ENCODE data around the gene NDUFAF2.
"Not testable (repeated sequence)": the region's sequence is repeated elsewhere in the genome, so short reads cannot be mapped to it uniquely, and the experiment has no call there.

Gene NDUFAF2, protein sequence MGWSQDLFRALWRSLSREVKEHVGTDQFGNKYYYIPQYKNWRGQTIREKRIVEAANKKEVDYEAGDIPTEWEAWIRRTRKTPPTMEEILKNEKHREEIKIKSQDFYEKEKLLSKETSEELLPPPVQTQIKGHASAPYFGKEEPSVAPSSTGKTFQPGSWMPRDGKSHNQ

GRCh38 chr5:60944904-60945812, at the start of gene NDUFAF2, which contains the start of gene ERCC8:
NDUFAF2 (plus strand) TSS chr5:60945205; CDS start chr5:60945256, 51 bp downstream.
ERCC8 (minus strand) TSS chr5:60945070; CDS start chr5:60945008, 62 bp downstream.
- peak; percentile 96 for FAIRE-seq

GRCh38 chr5:60896991-60897390, 48.0 kb upstream of the NDUFAF2 start:
- no peak for FAIRE-seq

DNA sequence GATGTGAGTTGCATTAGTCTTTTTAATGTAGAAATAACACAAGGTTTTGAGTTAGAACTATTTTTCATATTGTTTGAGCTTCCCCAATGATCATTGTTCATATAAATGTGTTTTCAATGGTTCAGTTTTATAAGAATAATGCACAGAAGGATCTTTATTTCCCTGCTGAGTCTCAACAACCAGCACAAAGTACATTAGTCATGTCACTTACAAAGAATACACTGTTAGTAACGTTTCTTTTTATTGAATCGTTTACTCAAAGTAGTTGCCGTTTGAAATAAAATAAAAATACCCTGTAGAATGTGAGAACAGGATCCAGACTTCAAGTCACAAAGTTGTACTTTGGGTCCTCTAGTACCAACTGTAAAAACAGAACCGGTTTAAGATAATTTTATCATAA, 41.6 kb upstream of the NDUFAF2 start:
- FAIRE-seq = no peak

DNA sequence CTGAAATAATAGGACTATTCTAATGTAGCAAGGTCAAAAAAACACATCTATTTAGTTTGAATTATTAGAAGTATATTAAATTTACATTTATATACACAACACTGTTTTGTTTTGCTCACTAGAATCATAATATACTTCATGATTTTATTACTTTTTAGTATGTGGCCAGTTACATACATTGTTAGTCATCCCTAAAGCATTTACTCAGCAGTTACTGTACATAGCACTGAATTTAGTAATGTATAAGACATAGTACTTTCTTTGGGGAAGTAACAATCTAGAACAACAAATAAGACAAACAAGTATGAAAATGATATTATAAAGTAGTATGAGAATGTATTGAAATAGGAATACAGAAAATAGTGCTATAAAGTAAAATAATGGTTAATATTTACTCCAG, 28.4 kb upstream of the NDUFAF2 start:
- peak; percentile 68 for FAIRE-seq

- FAIRE-seq = no peak
These were observed 26.5 kb upstream of the NDUFAF2 start for GRCh38 chr5:60918466-60918865.

GRCh38 chr5:60927450-60927849, 17.6 kb upstream of the NDUFAF2 start:
- FAIRE-seq = no peak

DNA sequence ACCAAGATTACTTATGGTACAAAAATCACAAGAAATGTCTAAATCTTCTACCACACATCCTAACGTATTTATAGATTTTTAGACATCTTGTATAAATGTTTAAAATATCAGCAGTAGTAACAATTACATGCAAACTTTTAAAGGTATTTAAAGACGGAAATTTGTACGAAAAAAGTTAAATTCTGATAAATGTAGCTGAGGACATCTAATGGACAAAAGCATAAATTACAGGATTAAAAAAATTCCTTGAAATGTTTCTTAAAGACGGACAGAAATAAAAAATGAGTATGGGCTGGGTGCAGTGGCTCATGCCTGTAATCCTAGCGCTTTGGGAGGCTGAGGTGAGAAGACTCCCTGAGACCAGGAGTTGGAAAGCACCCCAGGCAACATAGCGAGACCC, 16.0 kb upstream of the NDUFAF2 start:
- peak; percentile 96 for FAIRE-seq

DNA sequence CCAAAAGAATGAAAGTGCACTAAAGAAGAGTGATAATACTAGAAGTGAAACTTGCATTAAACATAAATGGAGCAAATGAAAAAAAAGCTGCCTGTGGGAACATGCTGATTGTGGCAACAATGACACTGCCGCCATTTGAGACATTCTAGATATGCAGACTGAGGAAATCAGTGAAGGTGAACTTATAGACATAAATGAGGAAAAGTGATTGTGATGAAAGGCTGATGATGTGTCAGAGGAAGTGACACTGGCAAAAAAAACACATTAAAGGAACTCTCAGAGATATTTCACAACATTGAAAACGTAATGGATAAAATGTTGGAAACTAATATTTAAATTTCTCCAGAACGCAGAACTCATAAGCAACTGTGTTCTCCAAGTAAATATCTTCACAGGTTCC, 1.4 kb upstream of the NDUFAF2 start:
- no peak for FAIRE-seq

GRCh38 chr5:60945813-60946187, 795 bp downstream of the NDUFAF2 start:
- no peak for FAIRE-seq

DNA sequence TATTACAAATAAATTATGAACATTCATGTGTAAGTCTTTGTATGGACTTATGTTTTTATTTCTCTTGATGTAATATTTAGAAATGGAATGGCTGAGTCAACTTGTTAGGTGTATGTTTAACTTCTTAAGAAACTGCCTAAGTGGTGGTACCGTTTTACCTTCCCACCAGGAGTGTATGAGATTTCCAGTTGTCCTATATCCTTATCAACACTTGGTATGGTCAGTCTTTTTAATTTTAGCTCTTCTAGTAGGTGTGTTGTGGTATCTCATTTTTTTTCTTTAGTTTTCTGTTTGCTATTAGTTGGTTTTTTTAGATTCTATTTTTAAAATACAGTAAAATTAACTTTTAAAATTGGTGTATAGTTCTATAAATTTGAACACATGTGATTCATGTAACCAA, 3.7 kb downstream of the NDUFAF2 start:
- no peak for FAIRE-seq

- no peak for FAIRE-seq
These were observed 10.2 kb downstream of the NDUFAF2 start for GRCh38 chr5:60955239-60955638.

GRCh38 chr5:60958088-60958487, 13.1 kb downstream of the NDUFAF2 start:
- peak; percentile 59 for FAIRE-seq

DNA sequence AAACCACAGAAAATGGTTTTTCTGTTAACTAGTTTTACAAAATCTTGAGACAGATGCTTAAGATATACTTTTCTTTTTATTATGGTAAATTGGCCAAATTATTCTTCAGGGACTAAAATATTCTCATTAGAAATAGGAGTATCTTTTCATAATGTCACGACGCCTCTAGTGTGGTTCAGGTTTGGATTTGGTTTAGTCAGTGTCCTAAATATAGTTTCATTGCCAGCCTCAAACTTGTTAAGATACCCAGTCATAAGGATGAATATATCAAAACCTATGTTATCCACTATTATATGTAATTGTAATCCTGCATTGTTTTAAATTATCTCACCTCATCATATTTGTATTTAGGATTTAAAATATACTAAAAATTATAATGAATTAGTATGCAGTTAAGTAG, 13.7 kb downstream of the NDUFAF2 start:
- no peak for FAIRE-seq

DNA sequence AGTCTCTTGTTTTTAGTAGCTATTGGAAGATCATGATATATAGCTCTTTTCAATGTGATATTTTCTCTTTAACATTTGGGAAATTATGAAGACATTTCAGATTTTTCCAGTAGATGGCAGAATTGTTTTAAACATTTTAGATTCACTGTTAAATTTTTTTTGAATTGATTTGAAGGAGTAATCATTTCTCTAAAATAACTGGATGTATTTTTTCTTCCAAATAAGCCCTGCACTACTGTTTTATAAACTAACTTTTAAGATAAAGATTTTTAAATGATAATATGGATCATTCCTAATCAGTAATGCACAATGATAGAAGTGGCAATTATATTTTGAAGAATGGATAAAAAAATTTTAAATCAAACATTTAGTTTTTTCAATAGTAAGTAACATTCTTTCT, 14.2 kb downstream of the NDUFAF2 start:
- FAIRE-seq = peak; percentile 99

DNA sequence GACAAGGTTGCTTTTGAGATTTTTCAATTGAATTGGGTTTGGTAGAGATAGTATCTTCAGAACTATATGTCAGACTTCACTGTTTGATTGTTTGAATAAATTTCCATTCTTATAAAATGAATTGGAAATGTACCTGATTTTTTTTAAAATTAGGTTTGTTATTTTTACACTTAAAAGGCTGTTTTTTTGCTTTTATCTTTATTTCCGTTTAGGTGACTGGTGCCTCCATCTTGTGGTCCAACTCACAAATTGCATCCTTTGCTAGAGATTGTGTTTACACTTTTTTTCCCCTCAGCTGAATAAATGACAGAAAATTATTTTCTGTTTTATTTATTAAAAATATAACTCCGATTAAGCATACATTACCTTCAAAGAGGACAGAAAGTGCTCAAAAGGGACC, 15.6 kb downstream of the NDUFAF2 start:
- FAIRE-seq = peak; percentile 97

- no peak for FAIRE-seq
These were observed 16.7 kb downstream of the NDUFAF2 start for GRCh38 chr5:60961685-60962084.

GRCh38 chr5:60972231-60972630, 27.2 kb downstream of the NDUFAF2 start:
- no peak for FAIRE-seq

DNA sequence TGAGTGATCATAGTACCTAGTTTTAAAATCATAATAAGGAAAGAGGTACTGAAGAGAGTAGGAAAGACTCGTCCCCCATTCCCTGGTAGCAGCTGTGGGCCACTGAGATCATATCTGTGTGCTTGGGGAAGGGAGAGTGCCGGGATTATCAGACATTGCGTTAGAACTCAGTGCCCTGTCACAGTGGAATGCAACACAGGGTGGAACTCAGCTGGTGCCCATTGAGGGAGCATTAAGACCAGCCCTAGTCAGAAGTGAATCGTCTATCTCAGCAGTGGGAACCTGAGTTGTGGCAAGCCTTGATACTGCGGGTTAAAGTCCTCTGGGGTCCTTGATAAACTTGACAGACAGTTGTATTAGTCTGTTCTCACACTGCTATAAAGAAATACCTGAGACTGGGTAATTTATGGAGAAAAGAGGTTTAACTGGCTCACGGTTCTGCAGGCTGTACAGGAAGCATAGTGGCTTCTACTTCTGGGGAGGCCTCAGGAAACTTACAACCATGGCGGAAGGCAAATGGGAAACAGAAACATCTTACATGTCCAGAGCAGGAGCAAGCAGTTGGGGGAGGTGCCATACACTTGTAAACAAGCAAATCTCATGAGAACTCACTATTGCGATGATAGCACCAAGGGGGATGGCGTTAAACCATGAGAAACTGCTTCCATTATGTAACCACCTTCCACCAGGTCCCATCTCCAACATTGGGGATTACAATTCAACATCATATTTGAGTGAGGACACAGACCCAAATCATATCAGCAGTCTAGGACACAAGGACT, 33.1 kb downstream of the NDUFAF2 start:
- FAIRE-seq = no peak

GRCh38 chr5:60978968-60979367, 34.0 kb downstream of the NDUFAF2 start:
- FAIRE-seq = no peak

DNA sequence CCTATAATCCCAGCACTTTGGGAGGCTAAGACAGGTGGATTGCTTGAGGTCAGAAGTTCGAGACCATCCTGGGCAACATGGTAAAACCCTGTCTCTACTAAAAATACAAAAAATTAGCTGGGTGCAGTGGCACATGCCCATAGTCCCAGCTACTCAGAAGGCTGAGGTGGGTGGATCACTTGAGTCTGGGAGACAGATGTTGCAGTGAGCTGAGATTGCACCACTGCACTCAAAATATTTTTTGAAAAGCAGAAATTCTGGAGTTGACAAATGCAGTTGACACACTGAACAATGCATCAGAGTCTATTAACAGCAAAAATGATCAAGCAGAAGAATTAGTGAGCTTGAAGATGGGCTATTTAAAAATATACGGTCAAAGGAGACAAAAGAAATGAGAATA, 35.5 kb downstream of the NDUFAF2 start:
- no peak for FAIRE-seq

- not testable (repeated sequence) for FAIRE-seq
These were observed 37.1 kb downstream of the NDUFAF2 start for GRCh38 chr5:60982127-60982526.

DNA sequence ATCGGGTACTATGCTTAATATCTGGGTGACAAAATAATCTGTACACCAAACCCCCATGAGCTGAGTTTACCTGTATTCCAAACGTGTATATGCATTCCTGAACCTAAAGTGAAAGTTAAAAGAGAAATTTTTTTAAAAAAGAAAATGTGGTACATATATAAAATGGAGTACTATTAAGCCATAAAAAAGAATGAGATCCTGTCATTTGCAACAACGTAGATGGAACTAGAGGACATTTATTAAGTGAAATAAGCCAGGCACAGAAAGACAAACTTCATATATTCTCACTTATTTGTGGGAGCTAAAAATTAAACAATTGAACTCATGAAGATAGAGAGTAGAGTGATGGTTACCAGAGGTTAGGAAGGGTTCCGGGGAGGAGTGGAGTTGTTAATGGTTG, 44.8 kb downstream of the NDUFAF2 start:
- peak; percentile 25 for FAIRE-seq

- no peak for FAIRE-seq
These were observed 47.9 kb downstream of the NDUFAF2 start for GRCh38 chr5:60992871-60993270.

- FAIRE-seq = no peak
These were observed 48.4 kb downstream of the NDUFAF2 start for GRCh38 chr5:60993425-60993824.
